ENCODE data around the gene FAM181B.

DNA sequence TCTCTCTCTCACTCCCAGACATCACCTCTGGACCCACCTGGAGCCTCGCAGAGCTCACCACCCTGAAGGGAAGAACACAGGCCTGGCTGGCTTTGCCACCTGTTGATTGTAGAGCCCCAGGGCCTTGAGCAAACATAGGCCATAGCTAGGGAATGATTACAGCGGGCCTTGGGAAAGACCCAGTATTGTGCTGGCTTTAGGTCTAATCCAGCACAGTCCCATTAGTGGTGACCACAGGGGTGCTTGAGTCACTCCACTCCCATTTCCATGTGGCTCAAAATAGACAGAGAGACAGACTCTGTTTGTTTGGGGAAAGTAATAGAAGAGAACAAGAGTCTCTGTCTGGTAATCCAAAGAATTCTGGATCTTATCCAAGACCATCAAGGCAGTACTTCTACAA lies 42.7 kb upstream of the FAM181B start:
- TF ChIP-seq CTCF (IDR thresholded peaks at IDR 0.05) (no peak), POLR2A (IDR thresholded peaks at IDR 0.05; ENCODE audit: low read depth) (no peak)

Data from esophagus muscularis mucosa (tissue), 3 donors.